Peyer's patch (tissue), 4 donors: ENCODE measurements around the gene PKLR.

Source experiments
- POLR2A ChIP-seq, 2 donors: fragments of 450-650 bp; IDR thresholded peaks; one replicate each; pipeline ENCODE4 v1.5.1; 2017; ENCODE audit warnings: antibody characterized with exemption in 2 of 2, mild to moderate bottlenecking in 2 of 2, moderate library complexity in 2 of 2
- TF ChIP-seq, protein P1 (sequence below), 6 experiments: fragments of 450-650 bp in 4 of 6; fragments of 200-600 bp in 2 of 6; sonication (generic) in 1 of 6; IDR thresholded peaks; one replicate each; pipeline ENCODE4 v1.5.1; 2017 to 2019; ENCODE audit warnings: antibody characterized with exemption in 6 of 6, mild to moderate bottlenecking in 3 of 6, moderate library complexity in 1 of 6

DNA sequence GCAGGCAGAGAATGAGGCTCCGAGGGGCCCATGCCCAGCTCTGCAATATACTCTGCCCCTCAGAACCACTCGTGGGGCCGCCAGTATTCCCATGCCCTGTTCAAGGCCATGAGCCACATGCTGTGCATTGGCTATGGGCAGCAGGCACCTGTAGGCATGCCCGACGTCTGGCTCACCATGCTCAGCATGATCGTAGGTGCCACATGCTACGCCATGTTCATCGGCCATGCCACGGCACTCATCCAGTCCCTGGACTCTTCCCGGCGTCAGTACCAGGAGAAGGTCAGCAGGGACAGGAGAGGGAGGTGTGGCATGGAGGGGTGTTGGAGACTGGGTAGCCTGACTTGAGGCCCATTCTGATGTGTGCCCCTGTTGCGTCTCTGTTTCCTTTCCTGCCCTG, 16.8 kb downstream of the PKLR start:
- TF ChIP-seq POLR2A (IDR thresholded peaks at IDR 0.05): no peak
- TF ChIP-seq, protein P1, sequence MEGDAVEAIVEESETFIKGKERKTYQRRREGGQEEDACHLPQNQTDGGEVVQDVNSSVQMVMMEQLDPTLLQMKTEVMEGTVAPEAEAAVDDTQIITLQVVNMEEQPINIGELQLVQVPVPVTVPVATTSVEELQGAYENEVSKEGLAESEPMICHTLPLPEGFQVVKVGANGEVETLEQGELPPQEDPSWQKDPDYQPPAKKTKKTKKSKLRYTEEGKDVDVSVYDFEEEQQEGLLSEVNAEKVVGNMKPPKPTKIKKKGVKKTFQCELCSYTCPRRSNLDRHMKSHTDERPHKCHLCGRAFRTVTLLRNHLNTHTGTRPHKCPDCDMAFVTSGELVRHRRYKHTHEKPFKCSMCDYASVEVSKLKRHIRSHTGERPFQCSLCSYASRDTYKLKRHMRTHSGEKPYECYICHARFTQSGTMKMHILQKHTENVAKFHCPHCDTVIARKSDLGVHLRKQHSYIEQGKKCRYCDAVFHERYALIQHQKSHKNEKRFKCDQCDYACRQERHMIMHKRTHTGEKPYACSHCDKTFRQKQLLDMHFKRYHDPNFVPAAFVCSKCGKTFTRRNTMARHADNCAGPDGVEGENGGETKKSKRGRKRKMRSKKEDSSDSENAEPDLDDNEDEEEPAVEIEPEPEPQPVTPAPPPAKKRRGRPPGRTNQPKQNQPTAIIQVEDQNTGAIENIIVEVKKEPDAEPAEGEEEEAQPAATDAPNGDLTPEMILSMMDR (IDR thresholded peaks at IDR 0.05): no peak
